Thoracic aorta (tissue), 2 donors: Measurements from ENCODE around the gene SRGAP2C. TPM values are rescaled to one million over a fixed set of nuclear protein-coding genes. Genes with fewer than 3 reads are reported as not detected.
A peak's percentile ranks its signal among the peaks of the same experiment; 100 is the strongest.
"Not testable (repeated sequence)": the region's sequence is repeated elsewhere in the genome, so short reads cannot be mapped to it uniquely, and the experiment has no call there.

Experiments
- ATAC-seq: fragments of 150-250 bp; one replicate; pipeline ENCODE4 v1.8.0; 2017; ENCODE audit warnings: low read depth; ENCODE audit not compliant: insufficient number of reproducible peaks, low FRiP score
- DNase-seq: peaks from one replicate; pipeline ENCODE4 v3.0.0-alpha.2; 2020; ENCODE audit warnings: low spot score
- H3K27ac ChIP-seq, 2 donors: fragments of 200-600 bp; sonication (generic); 1 replicate in 1 of 2; 2 replicates in 1 of 2; pipeline ENCODE4 v1.5.1; 2016; ENCODE audit warnings: mild to moderate bottlenecking in 2 of 2, moderate library complexity in 2 of 2
- H3K27me3 ChIP-seq: fragments of 200-600 bp; sonication (generic); replicated peaks from 2 replicates; pipeline ENCODE4 v1.6.0; 2016; ENCODE audit warnings: mild to moderate bottlenecking; ENCODE audit not compliant: insufficient read depth
- H3K36me3 ChIP-seq: fragments of 200-600 bp; sonication (generic); one replicate; pipeline ENCODE4 v1.5.1; 2016
- H3K4me1 ChIP-seq, 2 donors: fragments of 200-600 bp; sonication (generic); 1 replicate in 1 of 2; 2 replicates in 1 of 2; pipeline versions ENCODE4 v1.5.1 to v1.6.0; 2016; ENCODE audit warnings: low read depth in 2 of 2, mild to moderate bottlenecking in 1 of 2; ENCODE audit not compliant: control insufficient read depth in 1 of 2
- H3K4me3 ChIP-seq: fragments of 200-600 bp; sonication (generic); 2 replicates; pipeline ENCODE4 v1.5.1; 2016; ENCODE audit warnings: mild to moderate bottlenecking
- H3K9me3 ChIP-seq: fragments of 200-600 bp; sonication (generic); 2 replicates; pipeline ENCODE4 v1.5.1; 2016
- total RNA-seq, 2 donors: library from RNA; depleted of rRNA; stranded (reverse); fragments of >200 nt; gene quantifications; one replicate each; pipeline versions ENCODE4 v1.1.0 to v1.2.3, GENCODE V29; 2016

The SRGAP2C gene
- total RNA-seq, 2 donors from 2014 or later: 19.1 to 27.7 TPM

GRCh38 chr1:121389895-121390560 is 205.3 kb downstream of the SRGAP2C start:
- not testable (repeated sequence) for H3K4me3 ChIP-seq, H3K36me3 ChIP-seq, DNase-seq, H3K4me1 ChIP-seq, H3K27me3 ChIP-seq, H3K27ac ChIP-seq, ATAC-seq, H3K9me3 ChIP-seq

DNA sequence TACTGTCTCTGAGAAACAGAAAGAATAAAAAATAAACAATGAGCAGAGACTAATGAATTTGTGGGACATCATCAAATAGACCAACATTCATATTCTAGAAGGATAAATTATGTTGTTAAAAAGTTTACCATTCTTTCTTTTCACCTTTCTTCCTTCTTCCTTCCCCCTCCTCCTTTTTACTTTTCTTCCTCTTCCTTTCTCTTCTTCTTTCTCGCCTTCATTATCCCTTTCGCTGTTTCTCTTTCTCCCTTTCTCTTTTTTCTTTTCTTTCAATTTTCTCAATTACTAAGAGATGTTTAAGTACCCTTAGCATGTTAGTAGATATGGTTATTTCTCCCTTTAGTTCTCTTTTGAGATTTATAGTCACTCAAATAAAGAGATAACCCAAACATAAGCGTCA is 207.4 kb downstream of the SRGAP2C start:
- not testable (repeated sequence) for H3K27ac ChIP-seq, H3K27me3 ChIP-seq, H3K4me1 ChIP-seq, DNase-seq, ATAC-seq, H3K4me3 ChIP-seq, H3K36me3 ChIP-seq, H3K9me3 ChIP-seq

DNA sequence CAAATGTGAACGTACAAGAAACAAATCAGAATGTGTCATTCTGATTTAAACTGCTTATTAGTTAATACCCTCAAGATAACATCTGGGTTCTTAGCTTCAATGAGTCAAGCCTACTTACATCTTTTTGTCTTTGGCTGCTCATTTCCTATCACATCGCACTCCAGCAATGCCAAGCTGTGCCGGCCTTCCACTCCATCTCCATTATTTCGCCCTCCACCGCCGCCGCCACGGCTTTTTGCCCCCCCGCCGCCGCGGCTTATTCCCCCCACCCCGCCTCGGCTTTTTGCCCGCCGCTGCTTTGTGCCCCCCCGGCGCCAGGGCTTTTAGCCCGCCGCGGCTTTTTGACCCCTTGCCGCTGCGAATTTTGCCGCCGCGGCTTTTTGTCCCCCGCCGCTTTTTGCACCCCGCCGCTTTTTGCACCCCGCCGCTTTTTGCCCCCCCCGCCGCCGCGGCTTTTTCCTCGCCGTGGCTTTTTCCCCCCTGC is 211.0 kb downstream of the SRGAP2C start:
- ATAC-seq, H3K36me3 ChIP-seq, H3K4me1 ChIP-seq, H3K9me3 ChIP-seq, H3K27me3 ChIP-seq, DNase-seq, H3K27ac ChIP-seq: not testable (repeated sequence)
- peak overlapping the region; percentile 87 for H3K4me3 ChIP-seq

DNA sequence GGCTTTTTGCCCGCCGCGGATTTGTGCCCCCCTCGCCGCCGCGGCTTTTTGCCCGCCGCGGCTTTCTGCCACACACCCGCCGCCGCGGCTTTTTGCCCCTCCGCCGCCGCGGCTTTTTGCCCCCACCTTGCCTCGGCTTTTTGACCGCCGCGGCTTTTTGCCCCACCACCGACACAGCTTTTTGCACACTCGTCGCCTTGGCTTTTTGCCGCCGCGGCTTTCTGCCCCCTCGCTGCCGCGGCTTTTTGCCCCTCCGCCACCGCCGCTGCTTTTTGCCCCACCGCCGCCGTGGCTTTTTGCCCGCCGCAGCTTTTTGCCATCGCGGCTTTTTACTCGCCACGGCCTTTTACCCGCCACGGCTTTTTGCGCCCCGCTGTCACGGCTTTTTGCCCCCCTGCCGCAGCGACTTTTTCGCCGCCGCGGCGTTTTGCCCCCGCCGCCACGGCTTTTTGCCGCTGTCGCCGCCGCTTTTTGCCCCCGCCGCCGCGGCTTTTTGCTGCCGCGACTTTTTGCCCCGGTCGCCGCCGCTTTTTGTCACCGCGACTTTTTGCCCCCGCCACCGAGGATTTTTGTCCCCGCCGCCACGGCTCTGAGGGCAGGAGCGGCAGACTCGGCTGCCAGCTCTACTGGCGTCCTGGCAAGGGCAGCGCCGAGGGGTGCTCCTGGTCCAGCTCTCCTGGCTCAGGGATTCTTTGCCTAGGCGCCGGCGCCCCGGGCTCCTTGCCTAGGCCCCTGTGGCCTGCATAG is 211.7 kb downstream of the SRGAP2C start:
- H3K27me3 ChIP-seq, H3K4me1 ChIP-seq, H3K27ac ChIP-seq, DNase-seq, H3K36me3 ChIP-seq, H3K9me3 ChIP-seq, ATAC-seq: not testable (repeated sequence)
- peak overlapping the region; percentile 87 for H3K4me3 ChIP-seq

- not testable (repeated sequence) for DNase-seq, H3K27me3 ChIP-seq, H3K36me3 ChIP-seq, ATAC-seq, H3K9me3 ChIP-seq, H3K4me1 ChIP-seq, H3K27ac ChIP-seq
- peak overlapping the region; percentile 87 for H3K4me3 ChIP-seq
These were observed 212.3 kb downstream of the SRGAP2C start for GRCh38 chr1:121397101-121397500.

DNA sequence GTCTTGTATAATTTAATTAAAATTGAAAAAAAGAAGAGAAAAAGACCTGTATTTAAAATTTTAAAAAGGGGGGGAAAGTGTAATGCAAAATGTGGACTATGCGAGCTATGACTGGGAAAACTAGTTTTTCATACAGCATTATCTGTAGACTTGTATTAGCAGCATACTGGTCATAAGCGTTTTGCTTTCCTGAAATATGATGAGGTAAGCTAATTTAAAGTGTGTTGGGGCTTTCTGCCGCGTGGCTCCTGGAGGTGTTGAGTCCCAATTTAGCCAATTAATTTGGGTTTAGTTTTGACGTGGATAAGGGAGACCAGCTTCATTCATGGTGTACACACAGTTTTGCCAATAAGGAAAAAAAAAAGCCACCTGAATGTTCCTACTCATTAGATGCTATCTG is 214.4 kb downstream of the SRGAP2C start:
- DNase-seq, H3K4me3 ChIP-seq, ATAC-seq, H3K27ac ChIP-seq, H3K27me3 ChIP-seq, H3K9me3 ChIP-seq, H3K36me3 ChIP-seq, H3K4me1 ChIP-seq: not testable (repeated sequence)

- not testable (repeated sequence) for ATAC-seq, H3K9me3 ChIP-seq, H3K4me1 ChIP-seq, DNase-seq, H3K27ac ChIP-seq, H3K27me3 ChIP-seq, H3K4me3 ChIP-seq, H3K36me3 ChIP-seq
These were observed 215.3 kb downstream of the SRGAP2C start for GRCh38 chr1:121400108-121400507.

- H3K27ac ChIP-seq, H3K36me3 ChIP-seq, H3K9me3 ChIP-seq, H3K27me3 ChIP-seq, ATAC-seq, H3K4me1 ChIP-seq, H3K4me3 ChIP-seq, DNase-seq: not testable (repeated sequence)
These were observed 216.0 kb downstream of the SRGAP2C start for GRCh38 chr1:121400541-121401310.

DNA sequence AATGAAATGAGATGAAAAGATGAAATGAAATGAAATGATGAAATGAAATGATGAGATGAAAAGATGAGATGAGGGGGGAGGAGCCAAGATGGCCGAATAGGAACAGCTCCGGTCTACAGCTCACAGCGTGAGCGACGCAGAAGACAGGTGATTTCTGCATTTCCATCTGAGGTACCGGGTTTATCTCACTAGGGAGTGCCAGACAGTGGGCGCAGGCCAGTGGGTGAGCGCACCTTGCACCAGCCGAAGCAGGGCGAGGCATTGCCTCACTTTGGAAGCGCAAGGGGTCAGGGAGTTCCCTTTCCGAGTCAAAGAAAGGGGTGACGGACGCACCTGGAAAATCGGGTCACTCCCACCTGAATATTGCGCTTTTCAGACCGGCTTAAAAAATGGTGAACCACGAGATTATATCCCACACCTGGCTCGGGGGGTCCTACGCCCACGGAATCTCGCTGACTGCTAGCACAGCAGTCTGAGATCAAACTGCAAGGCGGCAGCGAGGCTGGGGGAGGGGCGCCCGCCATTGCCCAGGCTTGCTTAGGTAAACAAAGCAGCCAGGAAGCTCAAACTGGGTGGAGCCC is 216.7 kb downstream of the SRGAP2C start:
- H3K36me3 ChIP-seq, H3K4me3 ChIP-seq, H3K27ac ChIP-seq, H3K4me1 ChIP-seq, H3K9me3 ChIP-seq, ATAC-seq, H3K27me3 ChIP-seq, DNase-seq: not testable (repeated sequence)

DNA sequence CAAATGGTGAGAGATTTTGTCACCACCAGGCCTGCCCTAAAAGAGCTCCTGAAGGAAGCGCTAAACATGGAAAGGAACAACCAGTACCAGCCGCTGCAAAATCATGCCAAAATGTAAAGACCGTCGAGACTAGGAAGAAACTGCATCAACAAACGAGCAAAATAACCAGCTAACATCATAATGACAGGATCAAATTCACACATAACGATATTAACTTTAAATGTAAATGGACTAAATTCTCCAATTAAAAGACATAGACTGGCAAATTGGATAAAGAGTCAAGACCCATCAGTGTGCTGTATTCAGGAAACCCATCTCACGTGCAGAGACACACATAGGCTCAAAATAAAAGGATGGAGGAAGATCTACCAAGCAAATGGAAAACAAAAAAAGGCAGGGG is 218.5 kb downstream of the SRGAP2C start:
- not testable (repeated sequence) for H3K27ac ChIP-seq, H3K4me3 ChIP-seq, H3K9me3 ChIP-seq, H3K27me3 ChIP-seq, H3K36me3 ChIP-seq, ATAC-seq, DNase-seq, H3K4me1 ChIP-seq
